ENCODE data around the gene WTIP. TPM values are rescaled to one million over a fixed set of nuclear protein-coding genes. Genes with fewer than 3 reads are reported as not detected.
A peak's percentile ranks its signal among the peaks of the same experiment; 100 is the strongest.
"Not testable (repeated sequence)": the region's sequence is repeated elsewhere in the genome, so short reads cannot be mapped to it uniquely, and the experiment has no call there.

Gene WTIP
- total and polyA plus RNA-seq, 2 donors from 2014 or later, result 15.5 to 22.3 TPM

- H3K27me3 ChIP-seq (ENCODE audit: control insufficient read depth, insufficient read depth, low read length), result no peaks in the 10 kb centered on the region
- H3K36me3 ChIP-seq (ENCODE audit: control insufficient read depth in 2 of 3, insufficient read depth in 3 of 3, low read length in 3 of 3), result peaks cover 0 to 14% (median 2%) of the 10 kb centered on the region in 3 donors
- no peaks in the 10 kb centered on the region for H3K9me3 ChIP-seq (ENCODE audit: control insufficient read depth in 2 of 3, insufficient read depth in 1 of 3, low read length in 3 of 3)
- FAIRE-seq, result no peak
- no peak for DNase-seq
- intact Hi-C loops (cut with DNase I), result no loop called here
- H3K4me3 ChIP-seq (ENCODE audit: low read length in 3 of 3), result no peak overlapping the region
- TF ChIP-seq CTCF (IDR thresholded peaks at IDR 0.05; ENCODE audit: borderline replicate concordance, extremely low read depth, insufficient read depth), result no peak
- H3K27ac ChIP-seq (ENCODE audit: low read depth in 2 of 2, low read length in 2 of 2), result no peak overlapping the region
- H3K4me1 ChIP-seq (ENCODE audit: control insufficient read depth in 2 of 3, insufficient read depth in 2 of 3, low read depth in 1 of 3, low read length in 3 of 3), result peaks cover 0 to 4% (median 3%) of the 10 kb centered on the region in 3 donors
- H3K9ac ChIP-seq (ENCODE audit: low read length in 3 of 3), result no peak overlapping the region
These were observed 5.5 kb upstream of the WTIP start for GRCh38 chr19:34475975-34476594.

GRCh38 chr19:34478496-34478895 lies 3.1 kb upstream of the WTIP start:
- not testable (repeated sequence) for H3K4me1 ChIP-seq (ENCODE audit: control insufficient read depth in 2 of 3, insufficient read depth in 2 of 3, low read depth in 1 of 3, low read length in 3 of 3); H3K36me3 ChIP-seq (ENCODE audit: control insufficient read depth in 2 of 3, insufficient read depth in 3 of 3, low read length in 3 of 3)

GRCh38 chr19:34479396-34479795 lies 2.2 kb upstream of the WTIP start:
- FAIRE-seq, result no peak
- intact Hi-C loops (cut with DNase I), result no loop called here
- H3K27me3 ChIP-seq (ENCODE audit: control insufficient read depth, insufficient read depth, low read length), result no peaks in the 10 kb centered on the region
- no peak for TF ChIP-seq CTCF (IDR thresholded peaks at IDR 0.05; ENCODE audit: borderline replicate concordance, extremely low read depth, insufficient read depth)
- no peaks in the 10 kb centered on the region for H3K9me3 ChIP-seq (ENCODE audit: control insufficient read depth in 2 of 3, insufficient read depth in 1 of 3, low read length in 3 of 3)
- H3K4me3 ChIP-seq (ENCODE audit: low read length in 3 of 3), result no peak overlapping the region
- no peak overlapping the region for H3K27ac ChIP-seq (ENCODE audit: low read depth in 2 of 2, low read length in 2 of 2)
- no peaks in the 10 kb centered on the region for H3K36me3 ChIP-seq (ENCODE audit: control insufficient read depth in 2 of 3, insufficient read depth in 3 of 3, low read length in 3 of 3)
- peaks cover 0 to 8% (median 4%) of the 10 kb centered on the region in 3 donors for H3K4me1 ChIP-seq (ENCODE audit: control insufficient read depth in 2 of 3, insufficient read depth in 2 of 3, low read depth in 1 of 3, low read length in 3 of 3)
- no peak for DNase-seq
- no peak overlapping the region for H3K9ac ChIP-seq (ENCODE audit: low read length in 3 of 3)

More at GRCh38 chr19:34478496-34478895, 3.1 kb upstream of the WTIP start:
- FAIRE-seq; H3K27me3 ChIP-seq (ENCODE audit: control insufficient read depth, insufficient read depth, low read length); intact Hi-C loops (cut with DNase I); H3K9ac ChIP-seq (ENCODE audit: low read length in 3 of 3); H3K9me3 ChIP-seq (ENCODE audit: control insufficient read depth in 2 of 3, insufficient read depth in 1 of 3, low read length in 3 of 3); H3K4me3 ChIP-seq (ENCODE audit: low read length in 3 of 3); H3K27ac ChIP-seq (ENCODE audit: low read depth in 2 of 2, low read length in 2 of 2); DNase-seq: not testable (repeated sequence)

GRCh38 chr19:34480491-34480890 lies 1.1 kb upstream of the WTIP start:
- H3K36me3 ChIP-seq (ENCODE audit: control insufficient read depth in 2 of 3, insufficient read depth in 3 of 3, low read length in 3 of 3), result no peaks in the 10 kb centered on the region
- FAIRE-seq (no peak), DNase-seq (peak in 1 of 5 donors; percentile 72)
- peaks cover 0 to 8% (median 4%) of the 10 kb centered on the region in 3 donors for H3K4me1 ChIP-seq (ENCODE audit: control insufficient read depth in 2 of 3, insufficient read depth in 2 of 3, low read depth in 1 of 3, low read length in 3 of 3)
- H3K4me3 ChIP-seq (ENCODE audit: low read length in 3 of 3), result peak overlapping the region in 2 of 3 donors; percentile 17 to 49
- intact Hi-C loops (cut with DNase I), result no loop called here
- no peaks in the 10 kb centered on the region for H3K27me3 ChIP-seq (ENCODE audit: control insufficient read depth, insufficient read depth, low read length)
- TF ChIP-seq CTCF (IDR thresholded peaks at IDR 0.05; ENCODE audit: borderline replicate concordance, extremely low read depth, insufficient read depth), result no peak
- peak overlapping the region in 1 of 2 donors; percentile 70 for H3K27ac ChIP-seq (ENCODE audit: low read depth in 2 of 2, low read length in 2 of 2)
- no peaks in the 10 kb centered on the region for H3K9me3 ChIP-seq (ENCODE audit: control insufficient read depth in 2 of 3, insufficient read depth in 1 of 3, low read length in 3 of 3)
- peak overlapping the region in 1 of 3 donors; percentile 61 for H3K9ac ChIP-seq (ENCODE audit: low read length in 3 of 3)

All from kidney (tissue), 14 donors.